ENCODE data around the gene SLC28A1.
"Not testable (repeated sequence)": the region's sequence is repeated elsewhere in the genome, so short reads cannot be mapped to it uniquely, and the experiment has no call there.

SLC28A1 gene

GRCh38 chr15:84883916-84884781 lies at the start of gene SLC28A1:
SLC28A1 (plus strand) TSS chr15:84884662; CDS start chr15:84887761, 3,099 bp downstream.
- no peak for DNase-seq

GRCh38 chr15:84834969-84835368 lies 49.5 kb upstream of the SLC28A1 start:
- DNase-seq = no peak

GRCh38 chr15:84835661-84836337 lies 48.7 kb upstream of the SLC28A1 start:
- no peak for DNase-seq

GRCh38 chr15:84836844-84837243 lies 47.6 kb upstream of the SLC28A1 start:
- DNase-seq = no peak

- no peak for DNase-seq
These were observed 44.7 kb upstream of the SLC28A1 start for GRCh38 chr15:84839714-84840113.

GRCh38 chr15:84840255-84840654 lies 44.2 kb upstream of the SLC28A1 start:
- DNase-seq = no peak

GRCh38 chr15:84840741-84841429 lies 43.6 kb upstream of the SLC28A1 start:
- DNase-seq = no peak

GRCh38 chr15:84842781-84843180 lies 41.7 kb upstream of the SLC28A1 start:
- no peak for DNase-seq

GRCh38 chr15:84844964-84845363 lies 39.5 kb upstream of the SLC28A1 start:
- DNase-seq = no peak

- not testable (repeated sequence) for DNase-seq
These were observed 38.8 kb upstream of the SLC28A1 start for GRCh38 chr15:84845631-84846030.

GRCh38 chr15:84846269-84846668 lies 38.2 kb upstream of the SLC28A1 start:
- DNase-seq = no peak

GRCh38 chr15:84847382-84847781 lies 37.1 kb upstream of the SLC28A1 start:
- DNase-seq = no peak

- DNase-seq = no peak
These were observed 32.2 kb upstream of the SLC28A1 start for GRCh38 chr15:84852212-84852611.

GRCh38 chr15:84855136-84855535 lies 29.3 kb upstream of the SLC28A1 start:
- DNase-seq = no peak

- DNase-seq = no peak
These were observed 28.7 kb upstream of the SLC28A1 start for GRCh38 chr15:84855765-84856164.

GRCh38 chr15:84856731-84857417 lies 27.6 kb upstream of the SLC28A1 start:
- DNase-seq = no peak

GRCh38 chr15:84857418-84858004 lies 27.0 kb upstream of the SLC28A1 start:
- DNase-seq = no peak

GRCh38 chr15:84858231-84858630 lies 26.2 kb upstream of the SLC28A1 start:
- DNase-seq = no peak

GRCh38 chr15:84859144-84859543 lies 25.3 kb upstream of the SLC28A1 start:
- no peak for DNase-seq

GRCh38 chr15:84859651-84860050 lies 24.8 kb upstream of the SLC28A1 start:
- DNase-seq = no peak

GRCh38 chr15:84861781-84862180 lies 22.7 kb upstream of the SLC28A1 start:
- no peak for DNase-seq

GRCh38 chr15:84862214-84862975 lies 22.1 kb upstream of the SLC28A1 start:
- no peak for DNase-seq

Measured in activated naive CD4-positive, alpha-beta T cell (primary cell).